NCI-H2171 (cell line): ENCODE results near the gene LRRTM3.
A peak's percentile ranks its signal among the peaks of the same experiment; 100 is the strongest.

ENCODE experiments used
- DNase-seq: peaks from one replicate; lab custom pipeline; 2025; lab: John Stamatoyannopoulos, UW

LRRTM3 gene

GRCh38 chr10:66925896-66926715, at the start of gene LRRTM3:
TSS of gene LRRTM3 (plus strand) at chr10:66926036.
- peak; percentile 17 for DNase-seq

GRCh38 chr10:66877361-66877760, 48.5 kb upstream of the LRRTM3 start:
- no peak for DNase-seq

- no peak for DNase-seq
These were observed 45.5 kb upstream of the LRRTM3 start for GRCh38 chr10:66880292-66880691.

GRCh38 chr10:66880826-66881225, 45.0 kb upstream of the LRRTM3 start:
- no peak for DNase-seq

GRCh38 chr10:66881814-66882213, 44.0 kb upstream of the LRRTM3 start:
- no peak for DNase-seq

- no peak for DNase-seq
These were observed 43.6 kb upstream of the LRRTM3 start for GRCh38 chr10:66882271-66882670.

- DNase-seq: no peak
These were observed 39.0 kb upstream of the LRRTM3 start for GRCh38 chr10:66886848-66887247.

- no peak for DNase-seq
These were observed 37.6 kb upstream of the LRRTM3 start for GRCh38 chr10:66888237-66888636.

GRCh38 chr10:66892871-66893270, 33.0 kb upstream of the LRRTM3 start:
- no peak for DNase-seq

- DNase-seq: no peak
These were observed 15.2 kb upstream of the LRRTM3 start for GRCh38 chr10:66910671-66911070.

GRCh38 chr10:66916030-66916429, 9.8 kb upstream of the LRRTM3 start:
- no peak for DNase-seq

GRCh38 chr10:66917104-66917503, 8.7 kb upstream of the LRRTM3 start:
- DNase-seq: no peak

- DNase-seq: no peak
These were observed 6.6 kb upstream of the LRRTM3 start for GRCh38 chr10:66919248-66919647.

GRCh38 chr10:66924674-66925345, 1.0 kb upstream of the LRRTM3 start:
- no peak for DNase-seq

- no peak for DNase-seq
These were observed 463 bp upstream of the LRRTM3 start for GRCh38 chr10:66925373-66925772.

GRCh38 chr10:66926841-66927240, 1.0 kb downstream of the LRRTM3 start:
- no peak for DNase-seq

GRCh38 chr10:66927251-66927935, 1.6 kb downstream of the LRRTM3 start:
- no peak for DNase-seq

- no peak for DNase-seq
These were observed 2.3 kb downstream of the LRRTM3 start for GRCh38 chr10:66927971-66928770.

- no peak for DNase-seq
These were observed 2.9 kb downstream of the LRRTM3 start for GRCh38 chr10:66928776-66929175.

GRCh38 chr10:66929375-66929774, 3.5 kb downstream of the LRRTM3 start:
- no peak for DNase-seq

- no peak for DNase-seq
These were observed 5.6 kb downstream of the LRRTM3 start for GRCh38 chr10:66931340-66931948.

GRCh38 chr10:66931949-66932343, 6.1 kb downstream of the LRRTM3 start:
- DNase-seq: no peak
